NB4 (cell line): ENCODE results near the gene HDHD3.
"Not testable (repeated sequence)": the region's sequence is repeated elsewhere in the genome, so short reads cannot be mapped to it uniquely, and the experiment has no call there.

ENCODE experiments used
- DNase-seq: peaks from one replicate; pipeline ENCODE4 v3.0.0; 2010; ENCODE audit warnings: low read depth
- H3K4me3 ChIP-seq: one replicate; pipeline ENCODE4 v1.5.1; 2011; ENCODE audit warnings: mild to moderate bottlenecking, low read depth, low read length, moderate library complexity
- MYC ChIP-seq: IDR thresholded peaks from 2 replicates; pipeline ENCODE4 v1.6.1; 2011; ENCODE audit warnings: low read depth, low read length
- POLR2A ChIP-seq: IDR thresholded peaks from 2 replicates; pipeline ENCODE4 v1.6.1; 2011; ENCODE audit warnings: mild to moderate bottlenecking; ENCODE audit not compliant: insufficient read length; ENCODE audit errors: extremely low read depth
- TF ChIP-seq, protein P1 (sequence below): IDR thresholded peaks from one replicate; pipeline ENCODE4 v1.5.1; 2012; ENCODE audit warnings: low read depth, low read length
- TF ChIP-seq, protein P2 (sequence below): IDR thresholded peaks from 2 replicates; pipeline ENCODE4 v1.6.1; 2011; ENCODE audit warnings: low read depth, low read length

Gene HDHD3

DNA sequence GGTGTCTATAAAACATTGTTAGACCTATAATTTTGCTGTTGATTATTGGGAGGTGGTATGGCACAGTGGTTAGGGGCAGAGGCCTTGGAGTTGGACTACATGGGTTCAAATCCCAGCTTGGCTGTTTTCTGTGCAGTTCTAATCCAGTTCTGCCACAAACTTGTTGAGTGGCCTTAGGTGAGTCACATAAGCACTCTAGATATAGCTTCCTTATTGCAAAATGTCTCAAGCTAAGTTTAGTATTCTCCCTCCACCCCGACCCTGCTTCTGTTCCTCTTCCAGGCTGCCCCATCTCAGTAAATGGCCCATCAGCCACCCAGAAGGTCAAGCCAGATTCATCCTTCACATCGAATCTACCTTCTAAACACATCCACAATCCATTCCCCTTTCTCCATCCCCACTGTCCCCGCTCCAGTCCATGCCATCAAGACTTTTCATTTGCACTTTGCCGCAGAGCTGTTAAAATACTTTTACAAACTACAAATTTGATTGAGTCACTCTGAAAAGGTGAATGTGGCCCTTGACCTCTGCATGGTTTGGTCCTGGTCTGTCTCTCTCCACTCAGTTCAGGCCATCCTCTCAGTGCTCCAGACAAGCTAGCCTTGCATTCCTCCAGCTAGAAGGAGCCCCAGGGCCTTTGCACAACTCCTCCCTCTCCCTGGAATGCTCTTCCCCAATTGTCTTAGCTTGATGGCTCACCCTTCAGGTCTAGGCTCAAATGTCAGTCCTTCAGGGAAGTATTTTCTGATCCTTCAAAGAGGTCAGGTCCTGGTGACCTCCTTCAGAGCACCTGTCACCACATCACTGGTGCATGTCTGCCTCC is 10.0 kb upstream of the HDHD3 start:
- TF ChIP-seq MYC (no peak), POLR2A (no peak)
- TF ChIP-seq, protein P1, sequence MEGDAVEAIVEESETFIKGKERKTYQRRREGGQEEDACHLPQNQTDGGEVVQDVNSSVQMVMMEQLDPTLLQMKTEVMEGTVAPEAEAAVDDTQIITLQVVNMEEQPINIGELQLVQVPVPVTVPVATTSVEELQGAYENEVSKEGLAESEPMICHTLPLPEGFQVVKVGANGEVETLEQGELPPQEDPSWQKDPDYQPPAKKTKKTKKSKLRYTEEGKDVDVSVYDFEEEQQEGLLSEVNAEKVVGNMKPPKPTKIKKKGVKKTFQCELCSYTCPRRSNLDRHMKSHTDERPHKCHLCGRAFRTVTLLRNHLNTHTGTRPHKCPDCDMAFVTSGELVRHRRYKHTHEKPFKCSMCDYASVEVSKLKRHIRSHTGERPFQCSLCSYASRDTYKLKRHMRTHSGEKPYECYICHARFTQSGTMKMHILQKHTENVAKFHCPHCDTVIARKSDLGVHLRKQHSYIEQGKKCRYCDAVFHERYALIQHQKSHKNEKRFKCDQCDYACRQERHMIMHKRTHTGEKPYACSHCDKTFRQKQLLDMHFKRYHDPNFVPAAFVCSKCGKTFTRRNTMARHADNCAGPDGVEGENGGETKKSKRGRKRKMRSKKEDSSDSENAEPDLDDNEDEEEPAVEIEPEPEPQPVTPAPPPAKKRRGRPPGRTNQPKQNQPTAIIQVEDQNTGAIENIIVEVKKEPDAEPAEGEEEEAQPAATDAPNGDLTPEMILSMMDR: no peak
- TF ChIP-seq, protein P2, sequence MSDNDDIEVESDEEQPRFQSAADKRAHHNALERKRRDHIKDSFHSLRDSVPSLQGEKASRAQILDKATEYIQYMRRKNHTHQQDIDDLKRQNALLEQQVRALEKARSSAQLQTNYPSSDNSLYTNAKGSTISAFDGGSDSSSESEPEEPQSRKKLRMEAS: no peak
- DNase-seq: peak; percentile 60
- H3K4me3 ChIP-seq: no peak overlapping the region

DNA sequence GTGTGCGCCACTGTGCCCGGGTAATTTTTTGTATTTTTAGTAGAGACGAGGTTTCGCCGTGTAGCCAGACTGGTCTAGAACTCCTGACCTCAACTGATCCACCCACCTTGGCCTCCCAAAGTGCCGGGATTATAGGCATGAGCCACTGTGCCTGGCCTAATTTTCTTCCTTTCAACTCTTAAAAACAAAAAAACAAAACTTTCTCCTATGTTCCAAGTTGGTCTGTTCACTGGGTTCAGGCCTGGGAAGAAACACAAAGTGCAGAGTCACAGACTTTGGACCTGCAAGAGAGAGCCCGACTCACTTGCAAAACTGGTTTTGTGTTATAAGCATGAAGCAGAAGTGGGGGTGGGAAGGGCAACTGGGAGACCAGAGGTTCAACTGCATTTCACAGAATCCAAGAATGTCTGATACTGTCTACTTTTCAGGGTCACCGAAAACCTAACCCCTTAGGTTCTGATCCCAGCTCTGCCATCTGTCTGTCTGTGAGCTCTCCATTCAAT is 5.2 kb upstream of the HDHD3 start:
- TF ChIP-seq, protein P1: no peak
- TF ChIP-seq POLR2A (no peak), MYC (no peak)
- TF ChIP-seq, protein P2: no peak
- no peak for DNase-seq
- no peak overlapping the region for H3K4me3 ChIP-seq

- H3K4me3 ChIP-seq, DNase-seq: not testable (repeated sequence)
Observed at GRCh38 chr9:113381441-113381840, 4.7 kb upstream of the HDHD3 start.

GRCh38 chr9:113380869-113381378 is 4.1 kb upstream of the HDHD3 start:
- no peak for TF ChIP-seq POLR2A
- TF ChIP-seq, protein P1: no peak
- TF ChIP-seq MYC: no peak
- TF ChIP-seq, protein P2: no peak
- DNase-seq: peak; percentile 15
- H3K4me3 ChIP-seq: no peak overlapping the region

DNA sequence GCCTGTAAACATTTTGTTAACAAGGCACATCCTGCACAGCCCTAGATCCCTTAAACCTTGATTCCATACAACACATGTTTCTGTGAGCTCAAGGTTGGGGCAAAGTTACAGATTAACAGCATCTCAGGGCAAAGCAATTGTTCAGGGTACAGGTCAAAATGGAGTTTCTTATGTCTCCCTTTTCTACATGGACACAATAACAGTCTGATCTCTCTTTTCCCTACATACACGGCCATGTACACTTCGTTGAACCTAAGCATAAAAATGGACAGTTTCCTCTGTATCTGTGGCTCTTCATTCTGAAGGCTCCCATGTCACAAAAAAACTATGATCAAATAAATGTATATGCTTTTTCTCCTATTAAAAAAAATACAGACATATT is 3.0 kb upstream of the HDHD3 start:
- H3K4me3 ChIP-seq, DNase-seq: not testable (repeated sequence)

DNA sequence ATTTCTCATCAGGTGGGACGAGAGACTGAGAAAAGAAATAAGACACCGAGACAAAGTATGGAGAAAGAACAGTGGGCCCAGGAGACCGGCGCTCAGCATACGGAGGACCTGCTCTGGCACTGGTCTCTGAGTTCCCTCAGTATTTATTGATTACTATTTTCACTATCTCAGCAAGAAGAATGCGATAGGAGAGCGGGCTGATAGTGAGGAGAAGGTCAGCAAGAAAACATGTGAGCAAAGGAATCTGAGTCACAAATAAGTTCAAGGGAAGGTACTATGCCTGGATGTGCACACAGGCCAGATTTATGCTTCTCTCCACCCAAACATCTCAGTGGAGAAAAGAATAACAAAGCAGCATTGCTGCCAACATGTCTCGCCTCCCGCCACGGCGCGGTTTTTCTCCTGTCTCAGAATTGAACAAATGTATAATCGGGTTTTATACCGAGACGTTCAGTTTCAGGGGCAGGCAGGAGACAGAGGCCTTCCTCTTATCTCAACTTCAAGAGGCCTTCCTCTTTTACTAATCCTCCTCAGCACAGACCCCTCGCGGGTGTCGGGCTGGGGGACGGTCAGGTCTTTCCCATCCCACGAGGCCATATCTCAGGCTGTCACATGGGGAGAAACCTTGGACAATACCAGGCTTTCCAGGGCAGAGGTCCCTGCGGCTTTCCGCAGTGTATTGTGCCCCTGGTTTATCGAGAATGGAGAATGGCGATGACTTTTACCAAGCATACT is 2.5 kb upstream of the HDHD3 start:
- DNase-seq: not testable (repeated sequence)

DNA sequence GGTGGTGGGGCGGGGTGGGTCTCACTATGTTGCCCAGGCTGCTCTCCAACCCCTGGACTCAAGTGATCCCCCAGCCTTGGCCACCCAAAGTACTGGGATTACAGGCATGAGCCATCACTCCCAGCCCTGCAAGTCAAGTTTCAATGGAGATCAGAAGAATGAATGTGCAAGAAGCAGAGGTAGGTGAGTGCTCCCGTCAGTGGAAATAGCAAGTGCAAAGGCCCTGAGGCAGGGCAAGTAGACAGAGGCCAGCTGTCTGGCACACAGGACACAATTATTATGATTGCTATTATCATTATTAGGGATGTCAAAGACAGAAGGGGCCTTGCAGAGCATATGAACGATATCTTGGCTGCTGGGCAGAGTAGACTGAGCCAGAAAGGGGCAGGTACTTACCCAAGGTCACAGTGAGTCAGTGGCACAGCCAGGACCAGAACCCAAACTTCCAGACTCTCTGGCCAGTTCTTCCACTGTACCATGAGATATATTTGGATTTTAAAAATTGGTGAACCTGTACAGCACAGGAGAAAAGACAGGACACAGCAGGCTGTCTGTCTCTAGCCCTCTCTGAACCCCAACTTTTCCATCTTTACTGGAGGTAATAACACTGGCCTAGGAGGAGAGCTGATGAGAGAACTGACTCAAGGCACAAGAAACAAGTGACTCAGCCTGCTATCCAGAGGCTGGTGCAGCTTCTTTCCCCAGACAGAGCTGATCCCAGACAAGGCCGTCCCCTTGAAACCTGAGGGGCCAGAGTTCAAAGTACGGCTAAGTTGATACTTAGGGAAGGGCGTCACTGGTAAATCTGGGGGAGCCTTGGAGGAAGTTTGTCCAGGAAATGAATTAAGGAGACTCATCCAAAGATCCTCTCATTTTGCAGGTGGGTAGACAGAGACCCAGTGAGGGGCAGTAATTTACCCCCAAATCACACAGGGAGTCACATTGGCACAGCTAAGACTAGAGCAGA is 1.4 kb downstream of the HDHD3 start:
- H3K4me3 ChIP-seq: no peak overlapping the region
- DNase-seq: no peak
- TF ChIP-seq, protein P2: no peak
- no peak for TF ChIP-seq POLR2A
- TF ChIP-seq MYC: no peak

More for the DNA sequence above, 2.5 kb upstream of the HDHD3 start:
- not testable (repeated sequence) for H3K4me3 ChIP-seq
